ENCODE data around the gene EPHB6. TPM values are rescaled to one million over a fixed set of nuclear protein-coding genes. Genes with fewer than 3 reads are reported as not detected.

The EPHB6 gene
- total RNA-seq, 1 experiment from 2014 or later, result 30.5 TPM

DNA sequence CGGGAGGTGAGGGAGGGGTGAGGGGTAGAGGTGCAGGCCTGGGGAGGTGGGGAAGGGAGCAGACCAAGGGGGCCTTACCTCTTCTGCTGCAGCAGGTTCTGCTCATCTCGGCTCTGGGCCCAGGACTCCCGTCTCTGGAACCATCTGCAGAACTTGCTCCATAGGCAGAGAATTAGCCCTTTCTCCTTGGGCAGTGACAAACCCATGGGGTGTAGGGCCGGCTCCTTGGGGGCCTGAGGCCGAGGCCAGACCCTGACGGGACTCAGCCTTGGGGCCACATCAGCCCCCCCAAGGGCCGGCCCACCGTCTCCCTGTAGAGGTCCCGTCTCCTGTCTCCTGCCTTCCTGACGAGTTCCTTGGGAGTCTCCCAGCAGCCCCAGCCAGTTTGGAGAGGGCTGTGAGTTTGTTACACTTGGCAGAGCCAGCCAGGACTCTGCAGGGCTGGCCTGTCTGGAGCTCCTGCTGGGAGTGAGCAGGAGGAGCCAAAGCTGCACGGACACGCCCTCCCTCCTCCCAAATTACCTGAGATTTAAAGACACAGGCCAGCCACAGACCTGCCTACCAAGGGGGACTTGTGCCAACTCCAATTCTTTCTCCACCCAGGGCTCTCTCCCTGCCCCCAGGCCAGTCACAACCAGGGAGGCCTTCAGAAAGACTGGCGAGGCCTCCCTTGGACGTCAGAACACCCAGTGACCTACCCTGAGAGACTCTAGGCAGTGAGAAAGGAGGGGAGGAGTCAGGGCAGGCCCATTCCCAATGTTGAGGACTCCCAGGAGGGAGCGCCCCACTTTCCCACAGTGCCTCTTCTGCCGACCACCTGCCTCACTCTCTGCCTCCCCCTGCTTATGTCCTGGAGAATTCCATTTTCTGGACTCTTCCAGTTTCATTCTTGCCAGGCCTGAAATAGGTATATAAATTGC, 30.7 kb downstream of the EPHB6 start, which contains the start of gene TRPV6:
TSS of gene TRPV6 (minus strand) at position 435 of the 920 bp plus-strand sequence.
- CTCF ChIA-PET, result no interaction called here
- no TSS peak for BruUV-seq (replicated peaks)

DNA sequence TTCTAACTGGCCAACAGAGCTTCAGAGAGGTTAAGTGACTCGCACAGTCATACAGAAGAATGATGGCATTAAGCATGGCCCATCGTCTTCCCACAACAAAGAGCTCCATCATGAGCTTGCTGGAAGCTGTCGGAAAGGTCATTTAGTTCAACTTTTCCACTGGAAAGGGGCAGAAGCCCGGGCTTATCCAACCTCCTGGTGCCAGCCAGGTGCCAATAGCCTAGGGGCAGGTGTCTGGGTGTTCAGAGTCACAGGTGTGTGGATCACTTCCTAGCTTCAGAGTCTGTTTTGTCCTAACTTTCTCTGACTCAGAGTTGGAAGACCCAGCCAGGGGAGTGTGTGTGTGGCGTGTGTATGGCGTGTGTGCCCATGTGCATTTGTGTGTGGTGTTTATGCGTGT, 32.0 kb downstream of the EPHB6 start:
- Histone ChIP-seq H3K27ac (ENCODE audit: low read length) (no peak overlapping the region), H3K4me1 (ENCODE audit: insufficient read depth, low read length) (peaks cover 16% of the 10 kb centered on the region; the same call in 1 of the 2 replicates), H3K36me3 (ENCODE audit: low read depth, low read length) (no peaks in the 10 kb centered on the region), H3K4me3 (ENCODE audit: low read length) (no peak overlapping the region), H2AFZ (ENCODE audit: low read length) (no peak overlapping the region), H3K27me3 (ENCODE audit: low read length) (no peaks in the 10 kb centered on the region), H3K4me2 (ENCODE audit: low read length) (no peak overlapping the region), H3F3A (ENCODE audit: low read length, unreplicated experiment) (no peaks in the 10 kb centered on the region), H3K79me2 (ENCODE audit: low read length) (no peaks in the 10 kb centered on the region), H3K9me2 (replicated peaks; ENCODE audit: low read length) (no peaks in the 10 kb centered on the region), H4K20me1 (ENCODE audit: low read length) (no peaks in the 10 kb centered on the region), H3K9ac (ENCODE audit: low read length) (no peak overlapping the region), H3K9me3 (ENCODE audit: low read length) (no peaks in the 10 kb centered on the region)
- CTCF ChIA-PET, result no interaction called here
- intact Hi-C loops (cut with micrococcal nuclease), result no loop called here
- no TSS peak for BruUV-seq (replicated peaks)
- TF ChIP-seq, protein P1, sequence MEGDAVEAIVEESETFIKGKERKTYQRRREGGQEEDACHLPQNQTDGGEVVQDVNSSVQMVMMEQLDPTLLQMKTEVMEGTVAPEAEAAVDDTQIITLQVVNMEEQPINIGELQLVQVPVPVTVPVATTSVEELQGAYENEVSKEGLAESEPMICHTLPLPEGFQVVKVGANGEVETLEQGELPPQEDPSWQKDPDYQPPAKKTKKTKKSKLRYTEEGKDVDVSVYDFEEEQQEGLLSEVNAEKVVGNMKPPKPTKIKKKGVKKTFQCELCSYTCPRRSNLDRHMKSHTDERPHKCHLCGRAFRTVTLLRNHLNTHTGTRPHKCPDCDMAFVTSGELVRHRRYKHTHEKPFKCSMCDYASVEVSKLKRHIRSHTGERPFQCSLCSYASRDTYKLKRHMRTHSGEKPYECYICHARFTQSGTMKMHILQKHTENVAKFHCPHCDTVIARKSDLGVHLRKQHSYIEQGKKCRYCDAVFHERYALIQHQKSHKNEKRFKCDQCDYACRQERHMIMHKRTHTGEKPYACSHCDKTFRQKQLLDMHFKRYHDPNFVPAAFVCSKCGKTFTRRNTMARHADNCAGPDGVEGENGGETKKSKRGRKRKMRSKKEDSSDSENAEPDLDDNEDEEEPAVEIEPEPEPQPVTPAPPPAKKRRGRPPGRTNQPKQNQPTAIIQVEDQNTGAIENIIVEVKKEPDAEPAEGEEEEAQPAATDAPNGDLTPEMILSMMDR (conservative IDR thresholded peaks at IDR 0.05; ENCODE audit: low read depth, low read length), result no peak
- TF ChIP-seq EZH2phosphoT487 (IDR thresholded peaks at IDR 0.05; ENCODE audit: borderline replicate concordance, low read length) (no peak), EZH2 (IDR thresholded peaks at IDR 0.05; ENCODE audit: low read length, unreplicated experiment) (no peak)
- no peak for ATAC-seq
- no peak for DNase-seq
- POLR2A ChIA-PET (ENCODE audit: unreplicated experiment), result no interaction called here

More for the DNA sequence above, 30.7 kb downstream of the EPHB6 start, which contains the start of gene TRPV6:
- ATAC-seq, result peak; percentile 80
- Histone ChIP-seq H3F3A (ENCODE audit: low read length, unreplicated experiment) (no peaks in the 10 kb centered on the region), H3K9me2 (replicated peaks; ENCODE audit: low read length) (no peaks in the 10 kb centered on the region), H3K36me3 (ENCODE audit: low read depth, low read length) (no peaks in the 10 kb centered on the region), H3K79me2 (ENCODE audit: low read length) (no peaks in the 10 kb centered on the region), H3K27ac (ENCODE audit: low read length) (no peak within 1 kb of the TSS), H3K4me3 (ENCODE audit: low read length) (peak within 1 kb of the TSS; percentile 46; the same call in 1 of the 2 replicates), H4K20me1 (ENCODE audit: low read length) (no peaks in the 10 kb centered on the region), H2AFZ (ENCODE audit: low read length) (peak within 1 kb of the TSS; percentile 63), H3K27me3 (ENCODE audit: low read length) (no peaks in the 10 kb centered on the region), H3K4me2 (ENCODE audit: low read length) (peak within 1 kb of the TSS; percentile 64), H3K9ac (ENCODE audit: low read length) (no peak within 1 kb of the TSS), H3K4me1 (ENCODE audit: insufficient read depth, low read length) (peaks cover 16% of the 10 kb centered on the region; the same call in 1 of the 2 replicates), H3K9me3 (ENCODE audit: low read length) (no peaks in the 10 kb centered on the region)
- peak; percentile 75 for DNase-seq
- intact Hi-C loops (cut with micrococcal nuclease), result no loop called here
- no peak for TF ChIP-seq EZH2phosphoT487 (IDR thresholded peaks at IDR 0.05; ENCODE audit: borderline replicate concordance, low read length)
- TF ChIP-seq EZH2 (IDR thresholded peaks at IDR 0.05; ENCODE audit: low read length, unreplicated experiment), result no peak
- TF ChIP-seq, protein P1 (conservative IDR thresholded peaks at IDR 0.05; ENCODE audit: low read depth, low read length), result no peak
- POLR2A ChIA-PET (ENCODE audit: unreplicated experiment), result interaction anchor here (0.5 kb wide), 1 partner anchor 50 kb away, joined by 5 read pairs; no protein-coding TSS in a partner anchor

Measured in PC-3 (cell line).